ENCODE results near the gene GDPD1.
"Not testable (repeated sequence)": the region's sequence is repeated elsewhere in the genome, so short reads cannot be mapped to it uniquely, and the experiment has no call there.

The GDPD1 gene

GRCh38 chr17:59220328-59221158, at the start of gene GDPD1:
Gene GDPD1, plus strand, starts transcription at chr17:59220511. Its CDS starts 99 bp downstream, at chr17:59220610.
- DNase-seq = peak; percentile 98

DNA sequence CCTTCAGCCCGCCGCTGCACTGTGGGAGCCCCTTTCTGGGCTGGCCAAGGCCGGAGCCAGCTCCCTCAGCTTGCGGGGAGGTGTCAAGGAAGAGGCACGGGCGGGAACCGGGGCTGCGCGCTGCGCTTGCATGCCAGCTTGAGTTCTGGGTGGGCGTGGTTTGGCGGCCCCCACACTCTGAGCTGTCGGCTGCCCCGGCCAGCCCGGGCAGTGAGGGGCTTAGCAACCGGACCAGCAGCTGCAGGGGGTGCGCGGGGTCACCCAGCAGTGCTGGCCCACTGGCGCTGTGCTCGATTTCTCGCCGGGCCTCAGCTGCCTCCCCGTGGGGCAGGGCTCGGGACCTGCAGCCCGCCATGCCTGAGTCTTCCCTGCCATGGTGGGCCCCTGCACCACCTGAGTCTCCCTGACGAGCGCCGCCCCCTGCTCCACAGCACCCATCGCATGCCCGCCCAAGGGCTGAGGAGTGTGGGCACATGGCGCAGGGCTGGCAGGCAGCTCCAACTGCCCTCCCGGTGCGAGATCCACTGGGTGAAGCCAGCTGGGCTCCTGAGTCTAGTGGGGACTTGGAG, 47.8 kb upstream of the GDPD1 start:
- DNase-seq = no peak

DNA sequence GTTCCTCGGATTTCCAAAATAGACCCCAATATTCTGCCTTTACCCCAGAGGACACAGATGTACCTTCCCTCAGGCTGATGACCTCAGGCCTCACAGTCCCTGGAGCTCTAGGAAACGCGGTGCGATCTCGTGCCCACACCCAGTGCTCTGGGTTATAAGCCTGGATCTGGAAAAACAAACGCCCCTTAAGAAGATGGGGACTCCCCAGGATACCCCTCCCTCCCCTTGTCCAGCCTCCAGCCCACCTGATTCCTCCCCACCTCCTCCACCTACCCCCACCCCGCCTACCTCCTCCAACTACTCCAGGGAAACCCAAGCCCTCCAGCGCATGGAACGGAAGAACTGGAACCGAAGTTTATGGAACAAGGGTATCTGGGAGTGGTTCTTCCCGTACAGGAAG, 45.6 kb upstream of the GDPD1 start:
- DNase-seq = no peak

GRCh38 chr17:59175076-59175475, 45.2 kb upstream of the GDPD1 start:
- no peak for DNase-seq

DNA sequence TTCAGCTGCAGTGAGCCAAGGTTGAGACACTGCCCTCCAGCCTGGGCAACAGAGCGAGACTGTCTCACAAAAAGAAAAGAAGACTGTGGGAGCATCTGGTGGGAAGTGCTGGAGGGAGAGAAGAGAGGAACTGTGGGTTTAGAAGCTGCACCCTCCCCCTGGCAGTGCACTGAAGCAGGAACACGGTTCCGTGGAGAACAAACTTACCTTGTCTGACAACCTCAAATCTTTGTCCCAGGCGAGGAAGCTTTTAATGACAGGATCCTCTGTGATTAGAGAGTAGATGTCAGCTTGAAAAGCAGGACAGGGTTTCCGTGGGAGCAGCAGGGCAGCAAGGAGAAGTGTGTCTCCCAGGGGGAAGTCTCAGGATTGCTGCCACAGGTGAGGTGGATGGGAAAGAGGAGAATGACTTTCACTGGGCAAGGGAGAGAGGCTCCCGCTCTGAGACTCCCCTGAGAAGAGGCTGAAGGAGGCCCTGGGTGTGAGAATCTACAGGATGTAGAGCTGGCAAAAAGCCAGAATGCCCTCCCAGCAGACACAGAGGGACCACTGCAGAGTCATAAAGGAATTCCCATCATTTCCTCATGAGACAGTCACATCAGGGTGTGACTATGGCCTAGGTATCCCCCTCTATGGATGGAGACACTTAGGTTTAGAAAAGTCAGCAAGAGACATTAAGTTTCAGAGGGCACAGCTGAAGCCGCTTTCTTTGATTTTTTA, 41.9 kb upstream of the GDPD1 start:
- DNase-seq = no peak

DNA sequence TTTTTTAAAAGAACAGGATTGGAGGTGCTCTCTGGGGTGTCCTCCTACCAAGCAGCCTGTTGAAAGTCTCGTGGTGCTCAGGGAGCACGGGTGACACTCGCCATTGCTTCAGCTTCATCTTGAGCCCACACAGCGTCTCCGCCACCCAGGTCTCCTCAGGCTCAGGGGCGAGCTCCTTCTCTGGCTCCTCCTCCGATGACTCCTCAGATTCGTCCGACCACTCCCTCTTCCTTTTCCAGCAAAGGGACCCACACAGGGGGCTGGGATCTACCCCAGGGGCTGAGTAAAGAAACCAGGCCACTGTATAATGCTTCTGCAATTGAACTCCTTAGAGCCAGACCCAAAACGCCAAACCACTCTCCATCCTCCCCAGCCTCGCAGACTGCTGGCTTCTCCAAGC, 40.7 kb upstream of the GDPD1 start:
- DNase-seq = not testable (repeated sequence)

DNA sequence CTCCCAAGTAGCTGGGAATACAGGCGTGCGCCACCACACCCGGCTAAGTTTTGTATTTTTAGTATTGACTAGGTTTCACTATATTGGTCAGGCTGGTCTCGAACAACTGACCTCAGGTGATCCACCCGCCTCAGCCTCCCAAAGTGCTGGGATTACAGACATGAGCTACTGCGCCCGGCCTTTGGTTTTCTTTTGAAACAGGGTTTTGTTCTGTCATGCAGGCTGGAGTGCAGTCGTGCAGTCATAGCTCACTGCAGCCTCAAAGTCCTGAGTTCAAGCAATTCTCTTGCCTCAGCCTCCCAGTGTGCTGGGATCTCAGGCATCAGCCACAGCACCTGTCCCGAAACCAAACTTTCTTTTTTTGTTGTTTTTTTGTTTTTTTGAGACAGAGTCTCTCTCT, 39.7 kb upstream of the GDPD1 start:
- DNase-seq = no peak

DNA sequence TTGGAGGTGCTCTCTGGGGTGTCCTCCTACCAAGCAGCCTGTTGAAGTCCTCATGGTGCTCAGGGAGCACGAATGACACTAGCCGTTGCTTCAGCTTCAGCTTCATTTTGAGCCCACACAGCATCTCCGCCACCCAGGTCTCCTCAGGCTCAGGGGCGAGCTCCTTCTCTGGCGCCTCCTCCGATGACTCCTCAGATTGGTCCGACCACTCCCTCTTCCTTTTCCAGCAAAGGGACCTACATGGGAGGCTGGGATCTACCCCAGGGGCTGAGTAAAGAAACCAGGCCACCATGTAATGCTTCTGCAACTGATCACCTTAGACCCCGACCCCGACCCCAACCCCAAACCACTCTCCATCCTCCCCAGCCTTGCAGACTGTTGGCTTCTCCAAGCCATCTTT, 38.8 kb upstream of the GDPD1 start:
- DNase-seq = no peak

GRCh38 chr17:59185997-59186396, 34.3 kb upstream of the GDPD1 start:
- no peak for DNase-seq

DNA sequence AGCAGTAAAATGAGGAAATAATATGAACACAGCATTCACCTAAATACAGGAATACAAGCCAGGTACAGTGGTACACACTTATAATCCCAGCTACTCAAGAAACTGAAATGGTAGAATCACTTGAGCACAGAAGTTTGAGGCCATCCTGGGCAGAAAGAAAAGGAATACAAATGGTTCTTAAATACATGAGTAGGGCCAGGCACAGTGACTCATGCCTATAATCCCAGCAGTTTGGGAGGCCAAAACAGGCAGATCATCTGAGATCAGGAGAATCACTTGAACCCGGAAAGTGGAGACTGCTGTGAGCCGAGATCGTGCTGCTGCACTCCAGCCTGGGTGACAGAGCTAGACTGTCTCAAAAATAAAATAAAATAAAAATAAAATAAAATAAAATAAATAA, 33.5 kb upstream of the GDPD1 start:
- no peak for DNase-seq

GRCh38 chr17:59190806-59191205, 29.5 kb upstream of the GDPD1 start:
- DNase-seq = no peak

DNA sequence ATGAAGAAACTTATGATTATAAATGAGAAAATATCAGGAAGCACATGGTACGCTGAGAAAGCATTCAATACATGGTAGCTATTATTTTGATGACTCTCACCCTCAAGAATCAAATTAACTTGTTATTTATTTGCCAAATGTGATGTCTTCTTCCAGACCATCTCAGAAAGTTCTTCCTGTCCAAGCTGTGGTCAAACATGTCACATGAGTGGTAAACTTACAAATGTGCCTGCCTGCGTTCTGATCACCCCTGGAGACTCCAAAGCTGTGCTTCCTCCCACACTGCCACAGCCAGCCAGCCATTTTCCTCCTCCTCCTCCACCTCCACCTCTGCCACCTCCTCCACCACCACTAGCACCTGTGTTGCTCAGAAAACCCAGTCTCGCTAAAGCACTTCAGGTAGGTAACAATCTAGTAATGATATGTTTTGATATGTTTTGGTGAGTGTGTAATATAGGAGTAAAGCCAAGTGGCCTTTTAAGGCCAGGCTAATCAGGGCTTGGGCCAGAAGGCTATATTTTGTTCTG, 26.9 kb upstream of the GDPD1 start:
- DNase-seq = no peak

GRCh38 chr17:59199398-59199797, 20.9 kb upstream of the GDPD1 start:
- no peak for DNase-seq

- no peak for DNase-seq
These were observed 18.0 kb upstream of the GDPD1 start for GRCh38 chr17:59202320-59202719.

DNA sequence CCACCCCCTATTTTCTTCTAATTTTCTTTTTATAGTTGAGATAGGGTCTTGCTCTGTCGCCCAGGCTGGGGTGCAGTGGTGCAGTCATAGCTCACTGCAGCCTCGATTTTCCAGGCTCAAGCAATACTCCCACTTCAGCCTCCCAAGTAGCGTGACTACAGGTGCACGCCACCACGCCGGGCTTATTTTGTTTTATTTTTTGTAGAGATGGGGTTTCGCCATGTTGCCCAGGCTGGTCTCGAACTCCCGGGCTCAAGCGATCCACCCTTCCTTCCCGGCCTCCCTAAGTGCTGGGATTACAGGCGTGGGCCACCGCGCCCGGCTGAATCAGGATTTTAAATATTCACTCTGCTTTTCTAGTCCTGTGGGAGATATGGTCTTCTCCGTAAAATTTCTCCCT, 941 bp upstream of the GDPD1 start:
- no peak for DNase-seq

DNA sequence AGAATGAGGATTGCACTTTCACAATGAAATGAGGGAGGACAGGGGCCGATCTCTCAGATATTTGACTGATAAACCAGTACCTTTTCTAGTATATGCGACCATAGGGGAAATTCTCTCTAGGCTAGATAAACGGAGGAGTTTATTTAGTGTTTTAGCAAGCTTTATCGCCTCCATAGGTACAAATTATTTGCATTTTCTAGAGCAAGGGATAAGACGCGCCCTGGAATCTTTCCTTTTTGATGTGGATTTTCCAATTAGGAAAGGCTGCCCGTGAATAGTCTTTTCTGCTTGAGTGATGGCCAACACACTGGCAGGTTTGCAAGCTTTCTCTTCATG, 351 bp upstream of the GDPD1 start:
- no peak for DNase-seq

DNA sequence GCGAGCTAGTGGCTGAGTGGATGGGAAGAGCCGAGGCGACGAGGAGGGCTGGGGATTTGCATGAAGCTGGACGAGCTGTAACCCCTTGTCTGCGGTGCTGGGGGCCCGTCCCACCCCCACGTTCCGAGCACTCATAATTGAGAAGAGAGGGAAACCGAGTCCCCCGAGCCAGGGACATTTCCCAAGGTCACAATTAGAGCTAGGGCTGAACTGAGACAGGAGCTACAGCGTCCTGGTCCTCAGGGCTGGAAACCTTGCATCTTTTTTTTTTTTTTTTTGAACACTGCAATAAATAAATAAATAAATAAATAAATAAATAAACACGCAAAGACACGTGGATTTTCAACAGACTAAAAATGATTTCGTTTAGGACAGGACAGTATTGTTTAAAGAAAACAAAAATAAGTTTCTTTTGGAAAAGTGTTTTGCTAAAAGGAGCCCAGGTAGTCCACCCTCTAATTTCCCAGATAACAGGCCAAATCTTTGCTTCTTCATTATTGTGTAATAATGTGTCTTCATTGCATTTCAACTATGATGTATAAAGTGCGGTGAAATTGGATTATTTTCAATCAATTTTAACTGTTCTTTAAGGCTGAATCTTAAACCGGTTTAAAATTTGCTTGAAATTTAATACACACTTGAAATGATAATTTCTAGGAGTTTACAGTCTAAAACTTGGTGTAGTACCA, 992 bp downstream of the GDPD1 start:
- DNase-seq = peak in 1 of 2 experiments; percentile 65

DNA sequence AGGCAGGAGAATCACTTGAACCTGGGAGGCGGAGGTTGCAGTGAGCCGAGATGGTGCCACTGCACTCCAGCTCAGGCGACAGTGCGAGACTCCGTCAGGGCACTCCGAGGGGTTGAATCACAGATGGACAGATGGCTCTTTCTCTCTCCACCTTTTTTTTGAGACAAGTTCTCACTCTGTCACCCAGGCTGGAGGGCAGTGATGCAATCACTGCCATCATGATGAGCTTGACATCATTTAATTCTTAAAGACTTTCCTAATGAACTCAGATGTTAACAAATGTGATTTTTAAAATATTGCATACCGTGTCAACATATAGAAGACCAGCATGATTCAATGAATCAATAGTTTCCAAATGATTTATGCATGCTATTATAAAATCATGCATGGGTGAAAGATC, 3.5 kb downstream of the GDPD1 start:
- no peak for DNase-seq

DNA sequence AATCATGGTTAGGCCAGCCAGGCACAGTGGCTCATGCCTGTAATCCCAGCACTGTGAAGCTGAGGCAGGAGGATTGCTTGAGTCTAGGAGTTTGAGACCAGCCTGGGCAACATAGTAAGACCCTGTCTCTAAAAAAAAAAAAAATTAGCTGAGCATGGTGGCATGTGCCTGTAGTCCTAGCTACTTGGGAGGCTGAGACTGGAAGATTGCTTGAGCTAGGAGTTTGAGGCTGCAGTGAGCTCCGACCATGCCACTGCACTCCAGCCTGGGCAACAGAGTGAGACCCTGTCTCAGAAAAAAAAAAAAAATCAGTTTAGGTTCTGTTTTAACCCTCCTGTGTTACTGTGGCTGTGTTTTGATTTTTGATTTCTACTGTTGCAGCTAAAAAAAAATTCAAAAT, 8.3 kb downstream of the GDPD1 start:
- DNase-seq = not testable (repeated sequence)

DNA sequence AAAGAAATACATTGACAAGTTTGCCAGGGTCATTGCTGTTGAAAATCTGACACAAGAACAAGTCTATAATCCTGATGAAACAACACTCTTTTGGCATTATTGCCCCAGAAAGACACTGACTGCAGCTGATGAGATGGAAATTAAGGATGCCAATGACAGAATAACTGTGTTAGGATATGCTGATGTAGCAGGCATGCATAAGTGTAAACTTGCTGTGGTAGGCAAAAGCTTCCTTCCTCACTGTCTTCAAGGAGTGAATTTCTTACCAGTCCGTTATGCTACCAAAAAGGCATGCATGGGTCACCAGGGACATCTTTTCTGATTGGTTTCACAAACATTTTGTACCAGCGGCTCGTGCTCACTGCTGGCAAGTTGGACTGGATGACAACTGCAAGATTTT, 10.5 kb downstream of the GDPD1 start:
- no peak for DNase-seq

DNA sequence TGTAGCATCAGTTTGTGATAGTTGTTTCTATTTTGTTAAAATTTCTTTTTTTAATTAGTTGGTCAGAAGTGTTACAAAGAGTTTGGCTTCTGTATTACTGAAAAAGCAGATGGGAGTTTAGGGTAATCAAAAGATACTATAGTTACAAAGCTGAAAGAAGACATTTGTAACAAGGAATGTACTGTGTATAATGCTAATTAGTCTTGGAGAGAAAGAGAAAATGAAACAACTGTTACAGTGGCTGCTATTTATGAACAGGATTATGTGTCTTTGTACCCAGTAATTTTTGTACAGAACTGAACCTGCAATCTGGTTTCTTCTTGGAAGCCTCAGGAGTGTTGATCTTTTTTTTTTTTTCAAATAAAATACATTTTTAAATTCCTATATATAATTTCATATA, 14.3 kb downstream of the GDPD1 start:
- no peak for DNase-seq

DNA sequence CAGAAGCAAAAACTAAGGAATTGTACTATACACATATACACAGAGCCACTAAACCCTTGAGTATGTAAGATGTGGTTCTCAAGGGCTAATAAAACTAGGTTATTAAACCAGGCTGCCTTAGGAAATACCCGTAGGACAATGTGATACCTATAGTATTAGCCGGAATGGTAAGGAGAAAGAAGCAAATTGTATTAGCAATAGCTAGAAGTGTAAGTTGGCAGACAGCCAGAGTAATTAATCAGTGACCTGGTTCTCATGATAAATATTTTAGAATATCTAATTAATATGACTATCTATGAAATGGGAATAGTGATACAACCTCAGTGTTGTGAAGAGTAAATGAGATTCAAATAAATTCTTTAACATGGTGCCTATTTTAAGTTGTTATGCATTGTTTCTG, 18.6 kb downstream of the GDPD1 start:
- no peak for DNase-seq

DNA sequence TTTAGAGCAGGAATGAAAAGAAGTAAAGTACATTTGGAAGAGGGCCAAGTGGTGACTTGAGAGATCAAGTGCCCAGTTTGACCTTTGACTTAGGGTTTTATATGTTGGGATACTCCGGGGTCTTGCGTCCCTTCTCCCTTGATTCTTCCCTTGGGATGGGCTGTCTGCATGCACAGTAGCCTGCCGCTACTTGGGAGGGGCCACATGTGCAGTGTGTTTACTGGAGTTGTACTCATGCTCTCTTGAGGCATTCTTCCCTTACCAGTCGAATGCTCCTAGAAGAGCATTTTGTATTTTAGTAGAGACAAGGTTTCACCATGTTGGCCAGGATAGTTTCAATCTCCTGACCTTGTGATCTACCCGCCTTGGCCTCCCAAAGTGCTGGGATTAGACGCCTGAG, 23.8 kb downstream of the GDPD1 start:
- DNase-seq = no peak
